HUES6 (cell line): ENCODE measurements around the gene CDC42.
"Not testable (repeated sequence)": the region's sequence is repeated elsewhere in the genome, so short reads cannot be mapped to it uniquely, and the experiment has no call there.

ENCODE experiments used
- H3K27ac ChIP-seq: 2 replicates; pipeline ENCODE4 v1.7.0; 2013; ENCODE audit warnings: low read depth, mild to moderate bottlenecking, low read length, inconsistent platforms
- H3K27me3 ChIP-seq: 2 replicates; pipeline ENCODE4 v1.6.1; 2013; ENCODE audit warnings: low read length; ENCODE audit not compliant: control insufficient read depth, insufficient read depth
- H3K36me3 ChIP-seq: 2 replicates; pipeline ENCODE4 v1.6.1; 2013; ENCODE audit warnings: low read length; ENCODE audit not compliant: control insufficient read depth, insufficient read depth
- H3K4me1 ChIP-seq: 2 replicates; pipeline ENCODE4 v1.6.1; 2013; ENCODE audit warnings: low read length; ENCODE audit not compliant: control insufficient read depth, insufficient read depth
- H3K4me3 ChIP-seq: 2 replicates; pipeline ENCODE4 v1.5.1; 2013; ENCODE audit warnings: low read depth, low read length
- H3K9ac ChIP-seq: one replicate; pipeline ENCODE4 v1.6.1; 2013; ENCODE audit warnings: mild to moderate bottlenecking, low read length
- H3K9me3 ChIP-seq: 2 replicates; pipeline ENCODE4 v1.6.1; 2013; ENCODE audit warnings: low read depth, low read length; ENCODE audit not compliant: control insufficient read depth, insufficient read depth

The CDC42 gene

DNA sequence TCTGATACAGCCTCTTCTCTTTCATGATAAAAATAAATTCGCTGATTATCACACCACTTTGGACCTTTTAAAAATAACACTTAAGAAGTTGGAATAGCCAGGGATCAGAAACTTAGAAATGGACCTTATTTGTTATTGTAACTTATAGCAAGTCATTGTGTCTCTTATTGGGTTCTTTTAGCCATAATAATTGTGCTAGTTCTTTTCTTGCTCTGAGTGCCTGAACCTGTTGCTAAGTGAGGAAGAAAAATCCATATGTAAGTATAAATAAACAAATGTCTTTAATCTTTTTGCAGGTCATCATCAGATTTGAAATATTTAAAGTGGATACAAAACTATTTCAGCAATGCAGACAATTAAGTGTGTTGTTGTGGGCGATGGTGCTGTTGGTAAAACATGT, 25.6 kb downstream of the CDC42 start:
- no peak overlapping the region for H3K27ac ChIP-seq
- peaks cover 10% of the 10 kb centered on the region for H3K4me1 ChIP-seq
- H3K27me3 ChIP-seq: no peaks in the 10 kb centered on the region
- H3K4me3 ChIP-seq: no peak overlapping the region
- H3K9ac ChIP-seq: no peak overlapping the region
- no peaks in the 10 kb centered on the region for H3K9me3 ChIP-seq
- peaks cover 45% of the 10 kb centered on the region for H3K36me3 ChIP-seq

DNA sequence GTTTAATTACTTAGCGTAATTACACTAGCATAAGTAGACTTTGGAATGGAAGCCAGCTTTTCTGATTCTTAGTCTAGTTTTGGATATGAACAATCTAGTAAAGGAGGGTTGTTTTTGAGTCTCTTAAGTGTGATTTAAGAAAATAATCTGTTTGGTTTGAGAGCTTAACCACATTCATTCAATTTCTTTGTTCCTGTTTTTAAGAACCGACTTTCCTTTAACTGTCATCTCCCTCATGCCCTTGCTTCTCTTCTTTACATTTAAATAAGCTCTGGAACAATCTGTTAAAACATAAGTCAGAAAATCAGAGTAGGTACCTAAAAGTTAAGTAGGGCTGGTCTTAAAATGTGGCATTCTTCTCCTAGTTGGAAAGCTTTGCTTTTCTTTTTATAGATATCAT, 27.7 kb downstream of the CDC42 start:
- Histone ChIP-seq H3K9ac (no peak overlapping the region), H3K36me3 (peaks cover 45% of the 10 kb centered on the region), H3K4me3 (no peak overlapping the region), H3K4me1 (no peaks in the 10 kb centered on the region; the same call in 1 of the 2 replicates), H3K27ac (no peak overlapping the region), H3K9me3 (no peaks in the 10 kb centered on the region), H3K27me3 (no peaks in the 10 kb centered on the region)

DNA sequence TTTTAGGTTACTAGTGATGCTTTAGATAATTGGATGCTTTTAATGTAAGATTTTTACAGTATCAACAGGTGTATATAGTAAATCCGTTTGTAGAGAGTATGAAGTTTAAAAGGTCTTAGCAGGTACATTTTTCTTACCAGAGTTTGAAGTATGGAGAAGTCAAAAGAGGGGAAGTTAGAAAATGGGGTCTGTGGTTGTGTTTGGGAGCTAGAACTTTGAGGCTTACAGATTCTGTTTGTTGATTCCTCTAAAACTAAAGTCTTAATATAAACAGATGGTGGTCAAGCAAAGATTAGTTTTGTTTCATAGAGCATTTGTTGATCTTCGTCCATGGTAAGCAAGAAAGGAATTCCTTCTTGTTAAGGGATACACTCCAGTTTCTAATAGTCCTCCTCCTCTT, 35.8 kb downstream of the CDC42 start:
- peaks cover 30% of the 10 kb centered on the region for H3K4me1 ChIP-seq
- peaks cover 25% of the 10 kb centered on the region for H3K36me3 ChIP-seq
- no peaks in the 10 kb centered on the region for H3K9me3 ChIP-seq
- no peak overlapping the region for H3K27ac ChIP-seq
- H3K9ac ChIP-seq: no peak overlapping the region
- H3K4me3 ChIP-seq: no peak overlapping the region
- H3K27me3 ChIP-seq: no peaks in the 10 kb centered on the region

DNA sequence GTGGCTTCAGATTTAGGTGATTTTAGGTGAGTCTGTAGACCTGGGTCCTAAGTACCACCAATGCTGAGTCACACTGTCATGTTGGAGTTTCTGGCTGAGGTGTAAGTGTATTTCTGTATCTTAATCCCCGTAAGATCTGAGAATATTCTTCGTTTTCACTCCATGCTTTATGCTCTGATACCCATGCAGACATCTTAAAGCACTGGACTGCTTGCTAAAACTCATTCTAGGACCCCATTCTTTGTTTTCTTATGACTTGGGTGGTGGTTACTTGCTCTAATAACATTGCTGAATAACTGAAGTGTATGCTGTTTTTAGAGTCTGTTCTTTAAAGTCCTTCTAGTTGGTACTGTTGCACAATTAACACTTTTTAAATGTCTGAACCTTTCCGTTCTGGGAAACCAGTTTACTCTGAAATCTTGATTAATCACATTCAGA, 36.6 kb downstream of the CDC42 start:
- no peaks in the 10 kb centered on the region for H3K27me3 ChIP-seq
- H3K27ac ChIP-seq: no peak overlapping the region
- peaks cover 29% of the 10 kb centered on the region for H3K36me3 ChIP-seq
- H3K9me3 ChIP-seq: no peaks in the 10 kb centered on the region
- H3K9ac ChIP-seq: no peak overlapping the region
- H3K4me1 ChIP-seq: peaks cover 30% of the 10 kb centered on the region
- H3K4me3 ChIP-seq: no peak overlapping the region

DNA sequence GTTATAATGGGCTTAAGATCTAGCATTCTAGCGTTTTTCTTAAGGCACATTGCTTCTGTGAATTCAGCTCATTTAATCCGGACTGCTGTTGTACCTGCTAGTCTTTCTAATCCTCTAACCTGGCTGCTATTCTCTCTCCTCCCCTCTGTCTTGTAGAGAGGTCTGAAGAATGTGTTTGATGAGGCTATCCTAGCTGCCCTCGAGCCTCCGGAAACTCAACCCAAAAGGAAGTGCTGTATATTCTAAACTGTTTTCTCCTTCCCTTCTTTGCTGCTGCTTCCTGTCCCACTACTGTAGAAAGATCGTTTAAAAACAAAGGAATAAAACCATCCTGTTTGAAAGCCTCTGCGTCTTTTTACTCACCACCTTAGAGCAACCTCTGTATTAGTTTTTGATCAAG, 37.3 kb downstream of the CDC42 start:
- no peak overlapping the region for H3K4me3 ChIP-seq
- H3K27me3 ChIP-seq: no peaks in the 10 kb centered on the region
- H3K36me3 ChIP-seq: peaks cover 31% of the 10 kb centered on the region
- H3K4me1 ChIP-seq: peaks cover 30% of the 10 kb centered on the region
- H3K9me3 ChIP-seq: no peaks in the 10 kb centered on the region
- no peak overlapping the region for H3K9ac ChIP-seq
- no peak overlapping the region for H3K27ac ChIP-seq

DNA sequence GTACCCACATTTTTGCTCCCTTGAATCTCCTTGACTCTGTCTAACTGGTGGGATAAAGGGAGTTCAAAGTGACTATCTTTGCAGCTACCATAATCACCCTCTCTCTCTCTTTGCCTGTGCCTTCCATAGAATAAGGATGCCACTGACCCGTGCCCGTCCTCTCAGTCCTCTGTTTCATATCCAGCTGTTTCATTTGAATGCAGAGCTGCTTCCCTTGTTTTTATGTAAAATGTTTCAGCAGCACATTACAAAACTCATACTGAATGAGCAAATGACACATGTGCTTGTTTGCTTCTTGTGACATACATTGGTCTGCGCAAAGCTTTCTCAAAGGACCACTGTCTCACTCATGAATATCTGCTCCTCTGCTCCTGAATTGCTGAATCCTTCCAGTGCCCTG, 38.4 kb downstream of the CDC42 start:
- no peak overlapping the region for H3K27ac ChIP-seq
- H3K4me3 ChIP-seq: no peak overlapping the region
- peaks cover 30% of the 10 kb centered on the region for H3K4me1 ChIP-seq
- H3K27me3 ChIP-seq: no peaks in the 10 kb centered on the region
- H3K9me3 ChIP-seq: no peaks in the 10 kb centered on the region
- no peak overlapping the region for H3K9ac ChIP-seq
- H3K36me3 ChIP-seq: peaks cover 37% of the 10 kb centered on the region

DNA sequence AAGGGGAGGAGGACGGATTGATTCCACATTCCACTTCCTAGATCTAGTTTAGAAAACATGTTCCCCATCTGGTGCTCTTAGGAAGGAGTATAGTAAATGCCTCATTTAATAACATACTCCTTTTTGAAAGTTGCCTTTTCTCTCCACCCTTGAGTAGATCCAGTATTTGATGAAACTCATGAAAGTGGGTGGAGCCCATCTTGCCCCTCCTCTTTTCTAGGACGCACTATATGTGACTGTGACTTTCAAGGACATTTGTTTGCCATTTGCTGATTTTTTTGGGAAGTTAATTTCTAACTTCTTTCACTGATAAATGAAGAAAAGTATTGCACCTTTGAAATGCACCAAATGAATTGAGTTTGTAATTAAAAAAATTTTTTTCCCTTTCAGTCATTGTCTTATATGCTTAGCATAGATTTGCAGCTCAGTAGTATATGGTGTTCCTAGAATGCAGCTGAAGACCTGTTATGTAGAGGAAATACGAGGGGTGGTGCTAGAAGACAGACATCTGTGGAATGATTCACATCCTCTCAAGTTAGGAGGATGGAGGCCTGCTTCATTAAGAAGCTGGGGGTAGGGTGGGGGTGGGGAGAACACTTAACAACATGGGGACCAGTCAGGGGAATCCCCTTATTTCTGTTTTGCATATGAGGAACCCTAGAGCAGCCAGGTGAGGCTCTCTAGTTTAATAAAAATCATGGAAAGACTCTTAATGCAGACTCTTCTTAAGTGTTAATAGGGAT, 39.7 kb downstream of the CDC42 start:
- H3K4me3 ChIP-seq, H3K9ac ChIP-seq, H3K27ac ChIP-seq, H3K27me3 ChIP-seq, H3K9me3 ChIP-seq: not testable (repeated sequence)
- Histone ChIP-seq H3K36me3 (peaks cover 37% of the 10 kb centered on the region), H3K4me1 (peaks cover 30% of the 10 kb centered on the region)

DNA sequence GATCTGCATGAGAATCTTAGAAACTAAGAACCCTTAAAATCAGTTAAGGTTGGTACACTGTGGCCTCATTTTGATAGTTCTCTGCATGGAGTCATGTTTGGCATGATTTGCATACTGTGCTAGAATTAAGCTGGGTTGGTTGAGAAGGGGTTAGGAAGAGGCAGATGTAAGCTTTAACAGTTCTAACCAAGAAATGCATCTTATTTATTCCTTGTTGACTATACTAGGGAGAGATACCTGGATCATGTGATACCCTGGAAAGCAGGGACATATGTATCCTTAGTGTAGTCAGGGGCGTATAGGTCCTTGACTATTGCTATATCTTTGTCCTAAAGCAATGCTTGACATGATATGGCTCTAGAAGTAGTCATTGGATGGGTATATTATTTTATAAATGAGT, 41.0 kb downstream of the CDC42 start:
- peaks cover 29% of the 10 kb centered on the region for H3K4me1 ChIP-seq
- H3K36me3 ChIP-seq: peaks cover 44% of the 10 kb centered on the region
- no peak overlapping the region for H3K27ac ChIP-seq
- no peaks in the 10 kb centered on the region for H3K27me3 ChIP-seq
- no peak overlapping the region for H3K4me3 ChIP-seq
- H3K9ac ChIP-seq: no peak overlapping the region
- H3K9me3 ChIP-seq: no peaks in the 10 kb centered on the region

DNA sequence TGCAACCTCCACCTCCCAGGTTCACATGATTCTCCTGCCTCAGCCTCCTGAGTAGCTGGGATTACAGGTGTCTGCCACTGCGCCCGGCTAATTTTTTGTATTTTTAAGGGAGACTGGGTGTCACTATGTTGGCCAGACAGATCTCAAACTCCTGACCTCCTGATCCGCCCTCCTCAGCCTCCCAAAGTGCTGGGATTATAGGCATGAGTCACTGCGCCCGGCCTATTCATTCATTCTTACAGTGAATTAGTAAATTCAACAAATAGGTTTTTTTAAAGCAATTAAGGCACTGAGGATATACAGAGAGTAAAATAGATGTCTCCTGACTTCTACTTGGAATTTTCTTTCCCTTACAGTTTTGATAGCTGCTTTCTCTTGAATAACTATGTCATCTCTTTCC, 43.5 kb downstream of the CDC42 start:
- H3K27ac ChIP-seq: no peak overlapping the region
- H3K4me3 ChIP-seq: no peak overlapping the region
- no peaks in the 10 kb centered on the region for H3K27me3 ChIP-seq
- peaks cover 53% of the 10 kb centered on the region for H3K36me3 ChIP-seq
- peaks cover 5% of the 10 kb centered on the region for H3K4me1 ChIP-seq
- H3K9me3 ChIP-seq: no peaks in the 10 kb centered on the region
- H3K9ac ChIP-seq: no peak overlapping the region

DNA sequence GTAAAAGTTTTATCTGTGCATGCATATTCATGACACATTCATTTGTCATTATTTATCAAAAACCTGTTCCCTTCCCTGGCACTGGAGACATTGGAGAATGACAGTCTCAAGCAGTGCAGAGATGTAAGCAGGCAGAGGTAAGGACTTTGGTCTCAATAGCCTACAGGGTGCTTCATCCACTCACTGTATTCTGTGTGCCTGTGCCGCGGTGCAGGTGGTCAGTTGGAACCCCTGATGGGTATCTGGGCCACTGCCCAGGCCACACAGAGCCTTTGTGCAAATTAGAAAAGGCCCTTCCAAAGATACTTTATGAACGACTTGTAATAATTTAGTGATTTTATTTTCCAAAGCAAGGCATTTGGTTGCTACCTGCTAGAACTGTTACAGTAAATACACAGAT, 44.0 kb downstream of the CDC42 start:
- H3K4me1 ChIP-seq: peaks cover 3% of the 10 kb centered on the region
- no peaks in the 10 kb centered on the region for H3K27me3 ChIP-seq
- H3K36me3 ChIP-seq: peaks cover 53% of the 10 kb centered on the region
- no peaks in the 10 kb centered on the region for H3K9me3 ChIP-seq
- H3K27ac ChIP-seq: no peak overlapping the region
- no peak overlapping the region for H3K4me3 ChIP-seq
- H3K9ac ChIP-seq: no peak overlapping the region

DNA sequence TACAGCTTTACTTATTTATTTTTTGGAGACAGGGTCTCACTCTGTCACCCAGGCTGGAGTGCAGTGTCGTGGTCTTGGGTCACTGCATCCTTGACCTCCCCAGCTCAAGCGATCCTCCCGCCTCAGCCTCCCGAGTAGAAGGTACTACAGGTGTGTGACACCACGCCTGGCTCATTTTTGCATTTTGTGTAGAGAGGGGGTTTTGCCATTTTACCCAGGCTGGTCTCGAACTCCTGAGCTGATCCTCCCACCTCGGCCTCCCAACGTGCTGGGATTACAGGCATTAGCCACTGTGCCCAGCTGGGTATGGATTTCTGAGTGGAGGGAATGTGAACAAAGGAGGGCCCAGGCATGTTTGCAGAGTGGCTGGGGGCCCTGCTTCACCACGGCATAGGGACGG, 46.2 kb downstream of the CDC42 start:
- H3K36me3 ChIP-seq: peaks cover 46% of the 10 kb centered on the region
- no peak overlapping the region for H3K9ac ChIP-seq
- H3K9me3 ChIP-seq: no peaks in the 10 kb centered on the region
- H3K4me3 ChIP-seq: no peak overlapping the region
- H3K4me1 ChIP-seq: no peaks in the 10 kb centered on the region
- H3K27me3 ChIP-seq: no peaks in the 10 kb centered on the region
- no peak overlapping the region for H3K27ac ChIP-seq
